ENCODE results near the gene SEL1L3.

SEL1L3 gene

GRCh38 chr4:25755911-25756310 is 106.9 kb downstream of the SEL1L3 start:
- Mint-ChIP-seq H3K27ac (no peak overlapping the region), H3K27me3 (no peaks in the 10 kb centered on the region), H3K4me3 (no peak overlapping the region), H3K4me1 (ENCODE audit: low read depth) (no peaks in the 10 kb centered on the region), H3K9me3 (no peaks in the 10 kb centered on the region), H3K36me3 (ENCODE audit: low read depth) (peaks cover 42% of the 10 kb centered on the region)

- no peaks in the 10 kb centered on the region for H3K4me1 Mint-ChIP-seq (ENCODE audit: low read depth)
- no peak overlapping the region for H3K27ac Mint-ChIP-seq
- no peaks in the 10 kb centered on the region for H3K27me3 Mint-ChIP-seq
- H3K4me3 Mint-ChIP-seq = no peak overlapping the region
- H3K36me3 Mint-ChIP-seq (ENCODE audit: low read depth) = peaks cover 26% of the 10 kb centered on the region
- H3K9me3 Mint-ChIP-seq = no peaks in the 10 kb centered on the region
Observed at GRCh38 chr4:25753239-25753638, 109.5 kb downstream of the SEL1L3 start.

GRCh38 chr4:25750874-25751273 is 111.9 kb downstream of the SEL1L3 start:
- Mint-ChIP-seq H3K27ac (no peak overlapping the region), H3K9me3 (no peaks in the 10 kb centered on the region)

GRCh38 chr4:25749150-25749794 is 113.5 kb downstream of the SEL1L3 start:
- H3K4me1 Mint-ChIP-seq (ENCODE audit: low read depth) = no peaks in the 10 kb centered on the region
- no peak overlapping the region for H3K4me3 Mint-ChIP-seq
- H3K27ac Mint-ChIP-seq = no peak overlapping the region
- no peaks in the 10 kb centered on the region for H3K27me3 Mint-ChIP-seq
- no peaks in the 10 kb centered on the region for H3K9me3 Mint-ChIP-seq
- peaks cover 7% of the 10 kb centered on the region for H3K36me3 Mint-ChIP-seq (ENCODE audit: low read depth)

More at GRCh38 chr4:25750874-25751273, 111.9 kb downstream of the SEL1L3 start:
- Mint-ChIP-seq H3K27me3 (no peaks in the 10 kb centered on the region), H3K4me1 (ENCODE audit: low read depth) (no peaks in the 10 kb centered on the region), H3K36me3 (ENCODE audit: low read depth) (peaks cover 14% of the 10 kb centered on the region), H3K4me3 (no peak overlapping the region)

- Mint-ChIP-seq H3K27ac (no peak overlapping the region), H3K9me3 (no peaks in the 10 kb centered on the region), H3K36me3 (ENCODE audit: low read depth) (peaks cover 4% of the 10 kb centered on the region), H3K4me1 (ENCODE audit: low read depth) (no peaks in the 10 kb centered on the region), H3K27me3 (no peaks in the 10 kb centered on the region), H3K4me3 (no peak overlapping the region)
Observed at GRCh38 chr4:25743971-25744370, 118.8 kb downstream of the SEL1L3 start.

- H3K4me3 Mint-ChIP-seq = no peak overlapping the region
- no peak overlapping the region for H3K27ac Mint-ChIP-seq
- H3K27me3 Mint-ChIP-seq = no peaks in the 10 kb centered on the region
- H3K9me3 Mint-ChIP-seq = peaks cover 4% of the 10 kb centered on the region
- H3K36me3 Mint-ChIP-seq (ENCODE audit: low read depth) = no peaks in the 10 kb centered on the region
- H3K4me1 Mint-ChIP-seq (ENCODE audit: low read depth) = no peaks in the 10 kb centered on the region
Observed at GRCh38 chr4:25729564-25729963, 133.2 kb downstream of the SEL1L3 start.

GRCh38 chr4:25728886-25729285 is 133.9 kb downstream of the SEL1L3 start:
- no peak overlapping the region for H3K27ac Mint-ChIP-seq
- no peaks in the 10 kb centered on the region for H3K36me3 Mint-ChIP-seq (ENCODE audit: low read depth)
- peaks cover 4% of the 10 kb centered on the region for H3K9me3 Mint-ChIP-seq
- no peak overlapping the region for H3K4me3 Mint-ChIP-seq
- H3K27me3 Mint-ChIP-seq = no peaks in the 10 kb centered on the region
- H3K4me1 Mint-ChIP-seq (ENCODE audit: low read depth) = no peaks in the 10 kb centered on the region

GRCh38 chr4:25727711-25728493 is 134.9 kb downstream of the SEL1L3 start:
- peaks cover 4% of the 10 kb centered on the region for H3K9me3 Mint-ChIP-seq
- no peaks in the 10 kb centered on the region for H3K36me3 Mint-ChIP-seq (ENCODE audit: low read depth)
- H3K4me3 Mint-ChIP-seq = no peak overlapping the region
- H3K27ac Mint-ChIP-seq = no peak overlapping the region
- H3K27me3 Mint-ChIP-seq = no peaks in the 10 kb centered on the region
- H3K4me1 Mint-ChIP-seq (ENCODE audit: low read depth) = no peaks in the 10 kb centered on the region

- peaks cover 4% of the 10 kb centered on the region for H3K9me3 Mint-ChIP-seq
- no peaks in the 10 kb centered on the region for H3K36me3 Mint-ChIP-seq (ENCODE audit: low read depth)
- no peaks in the 10 kb centered on the region for H3K4me1 Mint-ChIP-seq (ENCODE audit: low read depth)
- H3K27me3 Mint-ChIP-seq = no peaks in the 10 kb centered on the region
- H3K4me3 Mint-ChIP-seq = no peak overlapping the region
- H3K27ac Mint-ChIP-seq = no peak overlapping the region
Observed at GRCh38 chr4:25725870-25726269, 136.9 kb downstream of the SEL1L3 start.

- Mint-ChIP-seq H3K36me3 (ENCODE audit: low read depth) (no peaks in the 10 kb centered on the region), H3K9me3 (peaks cover 4% of the 10 kb centered on the region)
Observed at GRCh38 chr4:25723409-25723808, 139.4 kb downstream of the SEL1L3 start.

GRCh38 chr4:25722964-25723363 is 139.8 kb downstream of the SEL1L3 start:
- peaks cover 4% of the 10 kb centered on the region for H3K9me3 Mint-ChIP-seq
- H3K4me3 Mint-ChIP-seq = no peak overlapping the region
- H3K36me3 Mint-ChIP-seq (ENCODE audit: low read depth) = no peaks in the 10 kb centered on the region
- H3K27me3 Mint-ChIP-seq = no peaks in the 10 kb centered on the region
- no peak overlapping the region for H3K27ac Mint-ChIP-seq
- H3K4me1 Mint-ChIP-seq (ENCODE audit: low read depth) = no peaks in the 10 kb centered on the region

More at GRCh38 chr4:25723409-25723808, 139.4 kb downstream of the SEL1L3 start:
- Mint-ChIP-seq H3K27me3 (no peaks in the 10 kb centered on the region), H3K4me3 (no peak overlapping the region), H3K27ac (no peak overlapping the region), H3K4me1 (ENCODE audit: low read depth) (no peaks in the 10 kb centered on the region)

- no peaks in the 10 kb centered on the region for H3K36me3 Mint-ChIP-seq (ENCODE audit: low read depth)
- no peaks in the 10 kb centered on the region for H3K4me1 Mint-ChIP-seq (ENCODE audit: low read depth)
- H3K4me3 Mint-ChIP-seq = no peak overlapping the region
- peaks cover 3% of the 10 kb centered on the region for H3K27me3 Mint-ChIP-seq
- H3K27ac Mint-ChIP-seq = no peak overlapping the region
- peaks cover 4% of the 10 kb centered on the region for H3K9me3 Mint-ChIP-seq
Observed at GRCh38 chr4:25713812-25714211, 149.0 kb downstream of the SEL1L3 start.

GRCh38 chr4:25712611-25713010 is 150.2 kb downstream of the SEL1L3 start:
- no peak overlapping the region for H3K27ac Mint-ChIP-seq
- no peaks in the 10 kb centered on the region for H3K4me1 Mint-ChIP-seq (ENCODE audit: low read depth)
- H3K4me3 Mint-ChIP-seq = no peak overlapping the region
- H3K36me3 Mint-ChIP-seq (ENCODE audit: low read depth) = no peaks in the 10 kb centered on the region
- peaks cover 3% of the 10 kb centered on the region for H3K27me3 Mint-ChIP-seq
- peaks cover 4% of the 10 kb centered on the region for H3K9me3 Mint-ChIP-seq

GRCh38 chr4:25710637-25711036 is 152.2 kb downstream of the SEL1L3 start:
- Mint-ChIP-seq H3K27ac (no peak overlapping the region), H3K4me3 (no peak overlapping the region), H3K27me3 (peaks cover 3% of the 10 kb centered on the region), H3K4me1 (ENCODE audit: low read depth) (no peaks in the 10 kb centered on the region), H3K9me3 (peaks cover 4% of the 10 kb centered on the region), H3K36me3 (ENCODE audit: low read depth) (no peaks in the 10 kb centered on the region)

- Mint-ChIP-seq H3K36me3 (ENCODE audit: low read depth) (no peaks in the 10 kb centered on the region), H3K9me3 (peaks cover 4% of the 10 kb centered on the region), H3K27ac (no peak overlapping the region), H3K27me3 (peaks cover 2% of the 10 kb centered on the region), H3K4me1 (ENCODE audit: low read depth) (no peaks in the 10 kb centered on the region), H3K4me3 (no peak overlapping the region)
Observed at GRCh38 chr4:25704516-25704915, 158.3 kb downstream of the SEL1L3 start.

All from stimulated activated naive CD8-positive, alpha-beta T cell treated with anti-CD3 and anti-CD28 coated beads, Interleukin-15, Interleukin-2, amounts not matched to agents 100 ng/mL and 50 ng/mL, for 24 hours (primary cell).